GM23338 (cell line): ENCODE results near the gene COL9A3. TPM values are rescaled to one million over a fixed set of nuclear protein-coding genes. Genes with fewer than 3 reads are reported as not detected.

Source experiments
- ATAC-seq: fragments of 200-7000 bp; cut with Tn5 transposase; 3 replicates; pipeline ENCODE4 v1.9.1; 2020
- DNase-seq: peaks from one replicate; pipeline ENCODE4 v3.0.0-alpha.2; 2015; ENCODE audit warnings: low spot score
- H2AFZ ChIP-seq: fragments of 200-600 bp; sonication (generic); 2 replicates; pipeline ENCODE4 v1.8.0; 2016; ENCODE audit warnings: antibody characterized with exemption, mild to moderate bottlenecking, moderate library complexity
- H3F3A ChIP-seq: fragments of 200-600 bp; sonication (generic); replicated peaks from 2 replicates; pipeline ENCODE4 v1.8.0; 2017; ENCODE audit warnings: antibody characterized with exemption, mixed run types, low read depth
- H3K27ac ChIP-seq: fragments of 200-600 bp; sonication (generic); 2 replicates; pipeline ENCODE4 v1.6.1; 2016; ENCODE audit warnings: low read depth
- H3K27me3 ChIP-seq: fragments of 200-600 bp; sonication (generic); 2 replicates; pipeline ENCODE4 v1.8.0; 2016; ENCODE audit warnings: mild to moderate bottlenecking, mixed run types, moderate library complexity; ENCODE audit not compliant: insufficient read depth
- H3K36me3 ChIP-seq: fragments of 200-600 bp; sonication (generic); 2 replicates; pipeline ENCODE4 v1.8.0; 2016; ENCODE audit warnings: mild to moderate bottlenecking; ENCODE audit not compliant: insufficient read depth
- H3K4me1 ChIP-seq: fragments of 200-600 bp; sonication (generic); 2 replicates; pipeline ENCODE4 v1.8.0; 2016; ENCODE audit warnings: mild to moderate bottlenecking, moderate library complexity; ENCODE audit not compliant: insufficient read depth
- H3K4me2 ChIP-seq: fragments of 200-600 bp; sonication (generic); 2 replicates; pipeline ENCODE4 v1.7.1; 2017; ENCODE audit warnings: mixed run types
- H3K4me3 ChIP-seq: fragments of 200-600 bp; sonication (generic); 2 replicates; pipeline ENCODE4 v1.6.1; 2016; ENCODE audit warnings: mixed run types
- H3K79me2 ChIP-seq: fragments of 200-600 bp; sonication (generic); replicated peaks from 2 replicates; pipeline ENCODE4 v1.8.0; 2017; ENCODE audit warnings: mild to moderate bottlenecking; ENCODE audit not compliant: insufficient read depth
- H3K9me2 ChIP-seq: fragments of 200-600 bp; sonication (generic); 2 replicates; pipeline ENCODE4 v1.8.0; 2017; ENCODE audit not compliant: insufficient read depth
- H4K20me1 ChIP-seq: fragments of 200-600 bp; sonication (generic); replicated peaks from 2 replicates; pipeline ENCODE4 v1.8.0; 2017; ENCODE audit warnings: mild to moderate bottlenecking; ENCODE audit not compliant: insufficient read depth
- H3K27ac Mint-ChIP-seq: 2 replicates; pipeline ENCODE4 v1.8.0; 2020; ENCODE audit warnings: inconsistent platforms, mild to moderate bottlenecking, moderate library complexity, mixed read lengths
- H3K27me3 Mint-ChIP-seq: 3 replicates; pipeline ENCODE4 v1.8.0; 2022; ENCODE audit warnings: low read depth, mild to moderate bottlenecking, moderate library complexity, mixed read lengths, inconsistent platforms; ENCODE audit not compliant: insufficient read depth, poor library complexity
- H3K36me3 Mint-ChIP-seq: 3 replicates; pipeline ENCODE4 v1.8.0; 2021; ENCODE audit warnings: low read depth, mild to moderate bottlenecking, inconsistent platforms, moderate library complexity, mixed read lengths
- H3K4me1 Mint-ChIP-seq: 3 replicates; pipeline ENCODE4 v1.8.0; 2020; ENCODE audit warnings: mild to moderate bottlenecking, inconsistent platforms, mixed read lengths
- H3K4me3 Mint-ChIP-seq: 3 replicates; pipeline ENCODE4 v1.8.0; 2021; ENCODE audit warnings: moderate library complexity, mild to moderate bottlenecking, inconsistent platforms, mixed read lengths
- H3K9me3 Mint-ChIP-seq: 3 replicates; pipeline ENCODE4 v1.8.0; 2020; ENCODE audit warnings: moderate library complexity, mild to moderate bottlenecking, inconsistent platforms, mixed read lengths
- CREB1 ChIP-seq: fragments of 250-450 bp; sonication (Bioruptor Pico); IDR thresholded peaks from 2 replicates; pipeline ENCODE4 v1.5.0; 2020; ENCODE audit warnings: low read depth, mild to moderate bottlenecking, moderate library complexity
- CTCF ChIP-seq, 2 experiments: fragments of 200-600 bp in 1 of 2; sonication (generic) in 1 of 2; conservative IDR thresholded peaks; 2 replicates each; pipeline versions ENCODE4 v1.5.1 to v1.6.1; 2016 to 2017; ENCODE audit warnings: antibody characterized with exemption in 2 of 2, low read depth in 2 of 2, mild to moderate bottlenecking in 2 of 2, moderate library complexity in 1 of 2
- EZH2phosphoT487 ChIP-seq: fragments of 200-600 bp; sonication (generic); IDR thresholded peaks from one replicate; pipeline ENCODE4 v1.8.1; 2018; ENCODE audit warnings: antibody characterized with exemption; ENCODE audit not compliant: unreplicated experiment
- JUNB ChIP-seq: IDR thresholded peaks from one replicate; pipeline ENCODE4 v1.6.1; 2016; ENCODE audit warnings: antibody characterized with exemption; ENCODE audit not compliant: unreplicated experiment
- NANOG ChIP-seq: IDR thresholded peaks from 2 replicates; pipeline ENCODE4 v1.6.1; 2016; ENCODE audit warnings: antibody characterized with exemption, borderline replicate concordance
- POLR2AphosphoS5 ChIP-seq: IDR thresholded peaks from 2 replicates; pipeline ENCODE4 v1.6.1; 2016; ENCODE audit warnings: antibody characterized with exemption, low read depth
- STAT1 ChIP-seq: IDR thresholded peaks from one replicate; pipeline ENCODE4 v1.6.1; 2016; ENCODE audit warnings: antibody characterized with exemption; ENCODE audit not compliant: unreplicated experiment
- ZNF114 ChIP-seq: fragments of 250-450 bp; sonication (Bioruptor Pico); IDR thresholded peaks from 2 replicates; pipeline ENCODE4 v1.5.0; 2020; ENCODE audit warnings: mild to moderate bottlenecking, moderate library complexity
- ZNF331 ChIP-seq: fragments of 250-450 bp; sonication (Bioruptor Pico); IDR thresholded peaks from 2 replicates; pipeline ENCODE4 v1.5.0; 2020; ENCODE audit warnings: low read depth, mild to moderate bottlenecking, moderate library complexity
- polyA plus RNA-seq: library from polyadenylated mRNA; unstranded; fragments of >200 nt; fragmentation: Nextera tagmentation; extraction: Ambion mirVana; gene quantifications from 2 replicates; pipeline ENCODE4 v1.2.1, GENCODE V29; 2016
- total RNA-seq: library from RNA; depleted of rRNA; stranded (reverse); fragments of >200 nt; shearing (Covaris generic); gene quantifications from 2 replicates; pipeline ENCODE4 v1.2.3, GENCODE V29; 2014
- TF ChIP-seq, protein P1 (sequence below): IDR thresholded peaks from one replicate; pipeline ENCODE4 v1.6.1; 2018; ENCODE audit warnings: antibody characterized with exemption; ENCODE audit not compliant: unreplicated experiment
- TF ChIP-seq, protein P2 (sequence below): IDR thresholded peaks from 2 replicates; pipeline ENCODE4 v1.6.1; 2016; ENCODE audit warnings: antibody characterized with exemption

COL9A3 gene
- total and polyA plus RNA-seq, 2 experiments from 2014 or later, result 74.9 to 113 TPM

DNA sequence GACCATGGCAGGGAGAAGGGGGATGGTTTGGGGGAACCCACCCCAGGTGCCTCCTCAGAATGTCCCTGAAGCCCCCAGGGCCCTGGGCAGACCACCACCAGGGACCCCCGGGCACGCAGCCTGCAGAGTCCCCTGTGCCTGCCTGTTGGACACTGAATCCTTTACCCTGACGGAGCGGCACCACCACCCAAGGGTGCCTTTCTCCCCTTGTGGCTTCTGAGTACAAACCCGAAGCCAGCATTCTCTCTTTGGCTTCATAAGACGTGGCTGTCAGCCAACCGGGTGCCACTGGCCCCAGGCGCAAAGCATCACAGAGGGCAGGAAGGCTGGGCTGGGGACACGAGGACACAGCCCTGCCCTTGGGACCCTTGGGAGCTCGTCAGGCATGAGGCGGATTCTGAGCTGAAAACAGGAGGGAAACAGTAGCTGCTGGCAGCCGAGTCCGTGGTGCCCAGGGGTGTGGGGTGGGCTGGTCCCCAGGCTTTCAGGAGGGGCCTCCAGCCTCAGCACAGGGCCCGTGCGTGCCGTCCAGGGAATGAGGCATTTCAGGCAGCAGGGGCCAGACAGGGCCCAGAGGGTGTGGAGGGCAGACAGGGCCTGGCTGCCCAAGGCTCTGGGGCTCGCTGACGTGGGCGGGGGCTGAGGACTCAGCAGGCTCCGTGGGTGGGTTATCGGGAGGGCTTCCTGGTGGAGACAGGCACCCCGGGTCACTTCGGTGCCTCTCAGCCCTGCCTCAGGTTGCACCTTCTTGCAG, 3.5 kb downstream of the COL9A3 start:
- Histone ChIP-seq H3K79me2 (peaks cover 8% of the 10 kb centered on the region; the same call in 1 of the 2 replicates), H3K9me2 (no peaks in the 10 kb centered on the region), H3K4me3 (no peak overlapping the region), H4K20me1 (peaks cover 5% of the 10 kb centered on the region; the same call in 1 of the 2 replicates), H3K36me3 (no peaks in the 10 kb centered on the region), H3K4me2 (no peak overlapping the region), H3F3A (0 out of 2 replicates have a peak, but pooled peaks cover 4% of the 10 kb centered on the region), H2AFZ (no peak overlapping the region), H3K27ac (no peak overlapping the region), H3K4me1 (peaks cover 7% of the 10 kb centered on the region; the same call in 1 of the 2 replicates), H3K27me3 (peaks cover 7% of the 10 kb centered on the region; the same call in 1 of the 2 replicates)
- Mint-ChIP-seq H3K4me3 (no peak overlapping the region), H3K9me3 (no peaks in the 10 kb centered on the region), H3K4me1 (peaks cover 14% of the 10 kb centered on the region; the same call in 2 of the 3 replicates), H3K36me3 (no peaks in the 10 kb centered on the region), H3K27me3 (peaks cover 16% of the 10 kb centered on the region), H3K27ac (no peak overlapping the region)
- DNase-seq (no peak), ATAC-seq (no peak)
- TF ChIP-seq ZNF114, result no peak
- TF ChIP-seq NANOG, result no peak
- TF ChIP-seq, protein P1, sequence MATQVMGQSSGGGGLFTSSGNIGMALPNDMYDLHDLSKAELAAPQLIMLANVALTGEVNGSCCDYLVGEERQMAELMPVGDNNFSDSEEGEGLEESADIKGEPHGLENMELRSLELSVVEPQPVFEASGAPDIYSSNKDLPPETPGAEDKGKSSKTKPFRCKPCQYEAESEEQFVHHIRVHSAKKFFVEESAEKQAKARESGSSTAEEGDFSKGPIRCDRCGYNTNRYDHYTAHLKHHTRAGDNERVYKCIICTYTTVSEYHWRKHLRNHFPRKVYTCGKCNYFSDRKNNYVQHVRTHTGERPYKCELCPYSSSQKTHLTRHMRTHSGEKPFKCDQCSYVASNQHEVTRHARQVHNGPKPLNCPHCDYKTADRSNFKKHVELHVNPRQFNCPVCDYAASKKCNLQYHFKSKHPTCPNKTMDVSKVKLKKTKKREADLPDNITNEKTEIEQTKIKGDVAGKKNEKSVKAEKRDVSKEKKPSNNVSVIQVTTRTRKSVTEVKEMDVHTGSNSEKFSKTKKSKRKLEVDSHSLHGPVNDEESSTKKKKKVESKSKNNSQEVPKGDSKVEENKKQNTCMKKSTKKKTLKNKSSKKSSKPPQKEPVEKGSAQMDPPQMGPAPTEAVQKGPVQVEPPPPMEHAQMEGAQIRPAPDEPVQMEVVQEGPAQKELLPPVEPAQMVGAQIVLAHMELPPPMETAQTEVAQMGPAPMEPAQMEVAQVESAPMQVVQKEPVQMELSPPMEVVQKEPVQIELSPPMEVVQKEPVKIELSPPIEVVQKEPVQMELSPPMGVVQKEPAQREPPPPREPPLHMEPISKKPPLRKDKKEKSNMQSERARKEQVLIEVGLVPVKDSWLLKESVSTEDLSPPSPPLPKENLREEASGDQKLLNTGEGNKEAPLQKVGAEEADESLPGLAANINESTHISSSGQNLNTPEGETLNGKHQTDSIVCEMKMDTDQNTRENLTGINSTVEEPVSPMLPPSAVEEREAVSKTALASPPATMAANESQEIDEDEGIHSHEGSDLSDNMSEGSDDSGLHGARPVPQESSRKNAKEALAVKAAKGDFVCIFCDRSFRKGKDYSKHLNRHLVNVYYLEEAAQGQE, result no peak
- TF ChIP-seq ZNF331 (CRISPR knock-in tag), result no peak
- TF ChIP-seq CREB1 (CRISPR knock-in tag), result no peak
- no peak for TF ChIP-seq EZH2phosphoT487
- TF ChIP-seq JUNB, result no peak
- TF ChIP-seq STAT1, result no peak
- TF ChIP-seq, protein P2, sequence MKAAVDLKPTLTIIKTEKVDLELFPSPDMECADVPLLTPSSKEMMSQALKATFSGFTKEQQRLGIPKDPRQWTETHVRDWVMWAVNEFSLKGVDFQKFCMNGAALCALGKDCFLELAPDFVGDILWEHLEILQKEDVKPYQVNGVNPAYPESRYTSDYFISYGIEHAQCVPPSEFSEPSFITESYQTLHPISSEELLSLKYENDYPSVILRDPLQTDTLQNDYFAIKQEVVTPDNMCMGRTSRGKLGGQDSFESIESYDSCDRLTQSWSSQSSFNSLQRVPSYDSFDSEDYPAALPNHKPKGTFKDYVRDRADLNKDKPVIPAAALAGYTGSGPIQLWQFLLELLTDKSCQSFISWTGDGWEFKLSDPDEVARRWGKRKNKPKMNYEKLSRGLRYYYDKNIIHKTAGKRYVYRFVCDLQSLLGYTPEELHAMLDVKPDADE, result no peak
- TF ChIP-seq CTCF (conservative IDR thresholded peaks at IDR 0.05; ENCODE audit: low read depth in 2 of 2), result no peak
- TF ChIP-seq POLR2AphosphoS5, result no peak
